ENCODE measurements around the gene RPLP1.

DNA sequence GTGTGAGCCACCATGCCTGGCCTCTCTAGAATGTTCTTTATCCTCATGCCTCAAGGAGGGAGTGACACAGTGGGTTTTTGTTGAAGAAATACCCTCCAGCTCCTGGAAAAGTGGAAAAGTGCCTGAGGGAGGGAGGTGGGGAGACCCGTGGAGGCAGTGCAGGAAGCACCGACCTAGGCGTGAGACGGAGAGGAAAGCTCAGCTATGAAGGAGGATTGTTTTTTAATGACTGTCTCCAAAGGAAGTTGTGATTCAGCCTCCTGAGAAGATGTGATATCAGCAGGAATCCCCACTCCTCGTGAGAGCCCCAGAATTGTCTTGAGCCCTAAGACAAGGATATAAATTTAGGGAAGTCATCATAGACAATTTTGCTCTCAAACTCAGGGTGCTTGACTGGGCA is 21.7 kb downstream of the RPLP1 start:
- TF ChIP-seq POLR2A (IDR thresholded peaks at IDR 0.05) = no peak
- TF ChIP-seq, protein P1, sequence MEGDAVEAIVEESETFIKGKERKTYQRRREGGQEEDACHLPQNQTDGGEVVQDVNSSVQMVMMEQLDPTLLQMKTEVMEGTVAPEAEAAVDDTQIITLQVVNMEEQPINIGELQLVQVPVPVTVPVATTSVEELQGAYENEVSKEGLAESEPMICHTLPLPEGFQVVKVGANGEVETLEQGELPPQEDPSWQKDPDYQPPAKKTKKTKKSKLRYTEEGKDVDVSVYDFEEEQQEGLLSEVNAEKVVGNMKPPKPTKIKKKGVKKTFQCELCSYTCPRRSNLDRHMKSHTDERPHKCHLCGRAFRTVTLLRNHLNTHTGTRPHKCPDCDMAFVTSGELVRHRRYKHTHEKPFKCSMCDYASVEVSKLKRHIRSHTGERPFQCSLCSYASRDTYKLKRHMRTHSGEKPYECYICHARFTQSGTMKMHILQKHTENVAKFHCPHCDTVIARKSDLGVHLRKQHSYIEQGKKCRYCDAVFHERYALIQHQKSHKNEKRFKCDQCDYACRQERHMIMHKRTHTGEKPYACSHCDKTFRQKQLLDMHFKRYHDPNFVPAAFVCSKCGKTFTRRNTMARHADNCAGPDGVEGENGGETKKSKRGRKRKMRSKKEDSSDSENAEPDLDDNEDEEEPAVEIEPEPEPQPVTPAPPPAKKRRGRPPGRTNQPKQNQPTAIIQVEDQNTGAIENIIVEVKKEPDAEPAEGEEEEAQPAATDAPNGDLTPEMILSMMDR (IDR thresholded peaks at IDR 0.05) = no peak
